NOMO-1 (cell line): ENCODE data around the gene SLC9A9.

Experiments
- DNase-seq, 2 experiments: peaks; one replicate each; lab custom pipeline; 2025; ENCODE audit not compliant: unreplicated experiment in 2 of 2; lab: John Stamatoyannopoulos, UW

SLC9A9 gene

GRCh38 chr3:143239031-143239430 is 609.2 kb downstream of the SLC9A9 start:
- DNase-seq, result no peak

GRCh38 chr3:143237077-143237627 is 611.1 kb downstream of the SLC9A9 start:
- no peak for DNase-seq

- DNase-seq, result peak; percentile 14 to 56
These were observed 611.9 kb downstream of the SLC9A9 start for GRCh38 chr3:143236226-143236964.

GRCh38 chr3:143235614-143236204 is 612.6 kb downstream of the SLC9A9 start:
- no peak for DNase-seq

GRCh38 chr3:143234526-143234925 is 613.7 kb downstream of the SLC9A9 start:
- DNase-seq, result no peak

- no peak for DNase-seq
These were observed 615.3 kb downstream of the SLC9A9 start for GRCh38 chr3:143232981-143233380.

GRCh38 chr3:143228405-143228804 is 619.9 kb downstream of the SLC9A9 start:
- no peak for DNase-seq

GRCh38 chr3:143226678-143227291 is 621.5 kb downstream of the SLC9A9 start:
- DNase-seq, result no peak

GRCh38 chr3:143224716-143225115 is 623.6 kb downstream of the SLC9A9 start:
- no peak for DNase-seq

GRCh38 chr3:143222981-143223380 is 625.3 kb downstream of the SLC9A9 start:
- no peak for DNase-seq

GRCh38 chr3:143222505-143222904 is 625.8 kb downstream of the SLC9A9 start:
- DNase-seq, result peak in 1 of 2 experiments; percentile 14

GRCh38 chr3:143221446-143221845 is 626.8 kb downstream of the SLC9A9 start:
- no peak for DNase-seq

- no peak for DNase-seq
These were observed 627.5 kb downstream of the SLC9A9 start for GRCh38 chr3:143220741-143221140.

GRCh38 chr3:143218166-143218835 is 630.0 kb downstream of the SLC9A9 start:
- DNase-seq, result no peak

GRCh38 chr3:143217283-143217682 is 631.0 kb downstream of the SLC9A9 start:
- no peak for DNase-seq

GRCh38 chr3:143216709-143217182 is 631.5 kb downstream of the SLC9A9 start:
- DNase-seq, result peak; percentile 15 to 73
